HG03135 (cell line): ENCODE results near the gene TRIM15.

Source experiments
- ATAC-seq: cut with Tn5 transposase; IDR thresholded peaks from one replicate; pipeline ENCODE4 v1.9.1; 2021; ENCODE audit warnings: mild to moderate bottlenecking, moderate library complexity; ENCODE audit not compliant: unreplicated experiment

The TRIM15 gene

DNA sequence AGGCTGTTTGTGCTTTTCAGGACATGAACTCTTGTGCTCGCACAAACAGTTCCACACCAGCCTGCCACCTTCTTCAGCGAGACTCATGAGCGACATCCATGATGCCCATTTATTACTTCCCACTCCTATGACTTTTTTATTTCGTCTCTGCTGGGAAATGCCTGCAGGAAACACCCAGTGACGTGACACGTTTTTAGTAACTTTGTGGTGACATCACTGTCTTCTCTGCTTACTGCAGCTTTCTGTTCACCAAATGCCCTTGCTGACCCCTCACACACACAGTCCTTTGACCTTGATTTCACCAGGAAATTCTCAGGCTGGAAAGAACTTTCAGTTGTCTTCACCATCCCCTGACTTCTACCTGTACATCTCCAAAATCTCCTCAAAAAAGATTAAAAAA, 18.5 kb upstream of the TRIM15 start:
- ATAC-seq, result no peak

DNA sequence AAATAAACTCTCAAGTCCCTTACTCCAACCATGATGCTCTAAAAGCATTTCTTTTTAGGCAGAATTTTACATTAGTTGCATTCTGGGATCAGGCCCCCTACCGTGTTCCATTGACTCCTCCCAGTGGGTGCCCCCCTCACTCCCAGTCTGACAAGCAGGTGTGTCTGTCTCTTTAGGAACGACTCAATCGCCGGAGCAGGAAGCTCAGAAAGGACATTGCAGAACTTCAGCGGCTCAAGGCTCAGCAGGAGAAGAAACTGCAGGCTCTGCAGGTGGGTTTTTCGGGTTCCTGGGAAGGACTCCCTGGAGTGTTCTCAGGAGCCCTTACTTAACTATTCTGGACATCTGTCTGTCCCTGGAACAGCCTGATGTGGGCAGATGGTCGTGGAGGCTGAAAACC, 17.5 kb upstream of the TRIM15 start:
- ATAC-seq, result no peak

DNA sequence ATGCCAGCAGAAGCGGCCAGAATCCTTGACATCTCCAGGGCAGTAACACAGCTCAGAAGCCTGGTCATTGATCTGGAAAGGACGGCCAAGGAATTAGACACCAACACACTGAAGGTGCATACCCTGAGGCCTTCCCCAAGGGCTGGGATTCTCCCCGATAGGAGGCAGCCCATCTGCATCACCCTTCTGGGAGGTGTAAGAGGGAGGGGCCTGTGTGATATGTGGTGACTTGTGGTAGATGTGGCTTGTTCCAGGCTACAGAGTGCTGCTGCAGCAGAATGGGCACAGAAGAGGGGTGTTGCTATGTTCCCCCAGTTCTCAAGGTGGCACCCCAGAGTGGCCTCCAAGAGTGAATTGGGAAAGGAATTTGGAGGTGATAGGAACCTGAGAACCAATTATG, 16.2 kb upstream of the TRIM15 start:
- ATAC-seq, result no peak

DNA sequence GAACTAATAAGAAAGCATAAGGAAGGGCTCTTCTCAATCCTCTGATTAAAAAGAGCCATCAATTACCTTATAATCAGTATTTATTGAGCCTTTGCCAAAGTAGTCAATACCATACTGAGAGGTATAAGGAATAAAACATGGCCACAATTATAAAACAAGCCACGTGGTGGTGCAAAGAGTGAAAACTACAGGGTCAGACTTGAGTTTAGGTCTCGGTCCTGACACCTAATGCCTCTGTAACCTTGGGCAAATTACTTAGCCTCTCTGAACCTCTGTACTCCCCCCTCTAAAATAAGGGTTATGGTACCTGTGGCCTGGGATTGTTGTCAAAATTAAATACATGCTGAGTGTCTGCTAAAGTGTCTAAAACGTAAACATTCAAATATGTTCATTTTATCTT, 14.1 kb upstream of the TRIM15 start:
- ATAC-seq, result no peak

DNA sequence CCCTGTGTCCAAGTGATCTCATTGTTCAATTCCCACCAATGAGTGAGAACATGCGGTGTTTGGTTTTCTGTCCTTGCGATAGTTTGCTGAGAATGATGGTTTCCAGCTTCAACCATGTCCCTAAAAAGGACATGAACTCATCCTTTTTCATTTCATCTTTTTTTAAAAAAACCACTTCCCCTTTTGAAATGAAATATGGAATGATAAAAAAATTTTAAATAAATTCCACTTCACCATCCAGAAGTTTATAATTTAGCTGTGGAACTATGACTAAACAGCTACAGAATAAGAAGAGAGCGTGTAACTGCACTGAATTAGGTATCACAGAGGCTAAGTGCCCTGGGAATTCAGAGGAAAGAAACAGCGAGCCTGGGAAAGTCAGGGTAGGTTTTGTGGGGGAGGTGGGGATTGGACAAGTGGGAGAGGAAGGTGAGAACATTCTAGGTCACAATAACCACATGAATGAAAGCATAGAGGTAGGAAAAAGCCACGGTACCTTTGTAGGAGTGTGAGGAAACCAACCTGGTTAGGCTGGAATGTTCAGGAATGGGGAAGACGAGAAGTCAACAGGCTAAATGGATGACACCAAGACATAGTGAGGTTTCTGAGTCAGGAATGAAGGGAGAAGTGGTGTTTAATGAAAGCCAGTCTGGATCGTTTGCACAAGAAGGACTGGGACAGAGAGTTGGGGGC, 13.3 kb upstream of the TRIM15 start:
- no peak for ATAC-seq

DNA sequence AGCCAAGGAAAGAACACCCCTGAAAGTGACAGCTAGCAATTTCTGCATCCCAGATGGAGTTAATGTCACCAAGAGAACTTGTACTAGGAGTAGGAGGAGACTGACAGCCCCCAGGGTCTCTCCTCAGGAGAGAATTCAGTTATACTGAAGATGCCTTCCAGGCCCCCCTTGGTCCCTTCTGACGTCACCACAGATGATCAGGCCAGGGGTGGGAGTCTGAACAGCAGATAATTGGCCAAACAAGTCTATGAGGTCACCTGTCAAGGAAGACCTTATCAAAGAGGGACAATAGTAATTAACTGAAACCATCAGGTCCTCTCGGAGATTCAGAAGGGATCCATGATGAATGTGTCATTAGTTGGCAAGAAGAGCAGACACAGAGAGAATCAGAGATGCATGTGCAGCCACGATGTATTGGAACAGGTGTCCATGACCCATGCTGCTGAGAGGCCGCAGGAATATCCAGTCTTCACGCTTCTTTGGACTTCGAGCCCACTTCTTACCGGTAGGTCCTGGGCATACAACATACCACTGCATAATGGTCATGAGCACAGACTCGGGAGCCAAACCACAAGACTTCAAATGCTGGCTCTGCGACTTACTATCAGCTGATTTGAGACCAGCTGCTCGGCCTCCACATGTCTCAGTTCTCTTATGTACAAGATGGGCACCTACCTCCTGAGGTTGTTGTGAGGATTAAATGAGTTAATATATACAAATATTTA, 12.5 kb upstream of the TRIM15 start:
- no peak for ATAC-seq

DNA sequence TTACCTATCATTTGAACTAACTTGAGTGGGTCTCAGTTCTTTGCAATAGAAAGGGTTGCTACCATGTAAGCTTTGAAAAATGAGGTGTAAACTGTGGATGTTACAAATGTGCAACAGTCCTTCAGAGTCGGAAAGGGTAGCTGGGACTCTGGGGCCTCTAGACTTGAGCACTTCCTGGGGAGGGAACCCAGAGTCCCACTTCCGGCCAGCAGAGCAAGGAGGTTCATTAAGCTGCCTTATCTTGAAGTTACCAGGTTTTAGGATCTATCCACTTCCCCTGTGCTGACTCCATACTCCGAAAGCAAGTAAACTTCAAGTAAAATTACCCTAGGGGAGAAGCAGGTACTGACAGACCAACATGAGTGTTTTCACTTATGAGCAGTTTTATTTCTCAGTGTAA, 11.8 kb upstream of the TRIM15 start:
- ATAC-seq, result no peak

DNA sequence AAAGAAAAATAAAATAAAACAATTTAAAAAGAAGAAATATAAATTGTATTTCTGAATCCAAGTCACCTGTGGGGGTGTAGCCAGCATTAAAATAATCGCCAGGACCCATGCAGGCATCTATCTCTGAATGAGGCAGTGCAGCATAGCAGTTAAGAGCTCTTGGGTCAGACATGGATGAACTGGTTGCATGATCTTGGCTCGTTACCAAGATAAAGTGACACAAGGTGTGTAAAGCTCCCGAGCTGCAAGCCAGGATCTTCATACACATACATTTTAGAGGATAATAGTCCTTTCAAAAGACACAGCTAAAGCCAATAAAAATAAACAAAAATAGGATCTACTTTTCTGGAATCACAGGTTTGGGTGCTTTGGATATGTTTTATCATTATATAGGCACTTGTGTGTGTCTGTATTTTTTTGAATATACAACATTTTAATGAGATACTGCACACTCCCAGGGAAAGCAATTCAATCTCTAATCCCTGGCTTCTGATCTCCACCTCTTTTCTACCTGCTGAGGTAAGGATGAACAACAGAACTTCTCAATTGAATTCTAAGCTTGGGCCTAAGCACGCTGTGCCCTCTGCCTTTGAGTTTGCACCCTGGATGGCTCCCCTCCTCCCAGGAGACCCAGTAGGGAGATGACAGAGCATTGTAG, 11.2 kb upstream of the TRIM15 start:
- ATAC-seq, result no peak

DNA sequence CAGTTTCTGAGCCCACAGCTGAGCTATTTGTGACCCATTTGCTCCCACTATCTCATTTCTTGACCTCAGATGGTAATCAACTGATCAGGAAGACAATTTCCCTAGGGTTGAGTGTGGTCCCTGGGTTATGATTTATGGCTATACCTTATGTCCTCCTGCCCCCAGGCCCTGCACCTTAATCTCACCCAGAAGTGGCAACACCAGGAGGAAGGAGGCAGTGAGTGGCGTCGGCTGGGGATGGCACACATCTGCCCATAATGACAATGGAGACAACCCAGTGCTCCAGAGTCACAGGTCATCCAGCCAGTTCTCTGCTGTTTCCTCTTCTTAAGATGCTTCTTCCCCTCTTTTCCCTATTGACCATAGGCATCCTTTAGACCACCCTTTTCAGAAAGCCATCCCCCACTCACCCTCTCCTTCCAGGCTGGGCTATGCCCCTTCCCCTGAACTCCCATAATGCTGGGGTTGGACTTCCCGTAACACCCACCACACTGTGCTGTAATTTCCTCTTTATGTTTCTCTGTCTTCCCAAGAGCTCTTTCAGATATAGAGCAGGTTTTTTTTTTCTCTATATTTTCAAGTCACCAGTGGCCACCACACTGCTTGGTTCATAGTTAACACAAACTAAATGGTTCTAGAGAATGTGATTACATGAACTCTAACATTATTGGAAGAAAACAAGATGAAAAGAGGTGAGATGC, 10.3 kb upstream of the TRIM15 start:
- no peak for ATAC-seq

DNA sequence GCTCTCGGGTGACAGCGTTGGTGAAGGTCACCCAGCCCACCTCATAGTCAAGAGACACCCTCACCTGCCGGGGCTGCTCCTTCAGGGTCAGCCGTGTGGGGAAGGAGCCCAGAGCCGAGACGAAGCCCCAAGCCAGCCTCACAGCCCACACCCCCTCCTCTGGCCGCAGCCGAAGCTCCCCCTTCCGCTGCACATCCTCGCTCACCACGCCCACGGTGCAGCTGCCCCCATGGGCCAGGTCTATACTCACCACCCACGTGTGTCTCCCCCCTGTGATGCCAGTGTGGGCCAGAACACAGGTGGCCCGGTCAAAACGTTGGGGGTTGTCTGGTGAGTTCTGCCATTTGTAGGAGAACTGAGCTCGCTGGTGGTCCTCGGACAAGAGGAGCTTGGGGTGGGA, 9.3 kb upstream of the TRIM15 start:
- no peak for ATAC-seq

DNA sequence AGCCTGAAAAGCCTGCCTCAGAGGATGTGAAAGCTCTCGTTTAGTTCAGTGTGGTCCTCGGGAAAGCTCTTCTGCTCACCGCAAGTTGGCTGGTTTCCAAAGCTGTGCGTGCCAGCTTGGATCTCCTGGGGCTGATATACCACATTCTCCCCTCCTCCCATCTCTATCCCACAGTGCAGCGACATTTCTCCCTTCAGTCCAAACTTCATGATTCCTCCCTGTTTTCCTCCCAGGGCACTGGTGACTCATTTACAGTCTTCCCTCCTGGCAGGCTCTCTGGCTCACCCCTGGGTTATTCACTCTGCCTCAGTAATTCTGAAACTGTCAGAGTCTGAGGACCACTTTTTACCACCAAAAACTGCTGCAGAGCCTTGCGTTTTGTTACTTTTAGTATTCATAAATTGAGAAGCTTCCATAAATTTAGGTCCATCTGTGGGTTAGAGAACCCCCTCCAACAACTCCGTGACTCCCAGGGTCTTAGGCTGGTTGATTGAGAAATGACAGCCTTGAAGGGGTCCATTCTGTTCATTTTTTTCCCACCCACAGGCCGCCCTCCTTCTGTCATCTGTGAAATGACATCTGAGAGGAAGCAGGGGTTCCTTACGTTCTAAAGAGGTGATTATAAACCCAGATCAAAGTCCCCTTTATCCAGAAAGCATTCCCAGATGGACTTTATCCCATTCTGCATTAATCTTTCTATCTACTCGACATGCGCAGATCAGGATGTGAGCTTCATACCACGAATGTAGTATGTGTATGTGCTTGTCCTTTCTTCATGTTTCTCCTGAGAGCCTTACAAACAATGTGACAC, 8.4 kb upstream of the TRIM15 start:
- no peak for ATAC-seq

DNA sequence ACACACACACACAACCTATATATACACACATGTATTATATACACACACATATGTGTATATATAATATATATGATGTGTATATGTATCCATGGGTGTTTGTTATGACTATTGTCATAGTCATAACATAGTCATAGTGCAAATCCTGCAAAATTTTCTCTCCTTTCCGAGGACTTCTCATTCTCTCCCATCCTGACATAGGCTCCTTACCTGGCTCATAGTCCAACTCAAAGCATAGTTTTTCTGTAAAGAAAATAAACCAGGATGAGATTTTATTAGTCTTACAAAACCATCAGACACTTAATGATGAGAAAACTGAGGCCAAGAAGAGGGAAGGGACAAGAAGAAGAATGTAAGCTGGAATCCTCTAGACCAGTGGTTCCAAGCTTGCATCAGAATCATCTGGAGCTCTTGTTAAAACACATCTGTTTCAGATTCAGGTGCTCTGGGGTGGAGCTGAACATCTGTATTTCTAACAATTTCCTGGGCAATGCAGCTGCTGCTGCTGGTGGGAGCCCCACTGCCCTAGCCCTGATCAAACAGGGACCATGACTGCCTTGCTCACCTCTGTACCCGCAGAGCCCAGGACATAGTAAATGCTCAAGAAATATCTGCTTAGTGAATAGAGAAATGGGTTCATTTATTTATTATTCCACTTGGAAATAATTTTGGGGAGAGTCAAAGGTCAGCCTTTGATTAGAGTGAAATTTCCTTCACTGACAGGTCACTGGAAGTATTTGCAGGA, 7.7 kb upstream of the TRIM15 start:
- ATAC-seq, result no peak

DNA sequence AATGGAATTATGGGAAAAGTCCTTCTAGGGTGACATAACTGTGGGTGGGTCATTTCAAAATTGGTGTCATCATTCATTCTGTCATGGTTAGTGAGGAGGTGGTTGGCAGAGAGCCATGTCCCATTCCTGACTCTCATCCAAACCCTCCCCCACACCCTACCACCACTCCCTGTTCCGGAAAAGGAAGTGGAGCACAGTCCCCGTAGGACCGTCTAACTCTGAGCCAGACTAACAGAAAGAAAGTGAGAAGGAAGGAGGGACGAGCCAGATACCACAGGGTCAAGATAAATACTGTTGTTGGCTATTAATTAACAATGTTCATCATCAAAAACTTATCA, 7.1 kb upstream of the TRIM15 start:
- ATAC-seq, result no peak

DNA sequence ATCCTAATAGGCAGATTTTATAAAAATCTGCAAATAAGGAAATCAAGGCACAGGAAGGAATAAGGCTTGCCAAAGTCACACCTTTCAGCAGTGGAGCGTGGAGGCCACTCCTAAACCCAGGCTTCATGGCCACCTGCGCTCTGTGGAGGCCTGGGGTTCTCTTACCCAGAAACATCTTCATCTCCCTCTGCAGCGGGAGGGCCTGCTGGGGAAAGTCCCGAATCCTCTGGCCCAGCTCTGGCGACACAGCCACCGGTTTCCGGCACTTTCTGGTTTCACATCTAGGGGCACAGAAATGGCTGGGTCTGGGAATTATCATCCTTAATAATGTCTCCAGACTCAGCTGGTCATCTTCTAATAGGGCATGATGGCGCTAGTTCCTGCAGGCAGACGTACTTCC, 6.6 kb upstream of the TRIM15 start:
- no peak for ATAC-seq

DNA sequence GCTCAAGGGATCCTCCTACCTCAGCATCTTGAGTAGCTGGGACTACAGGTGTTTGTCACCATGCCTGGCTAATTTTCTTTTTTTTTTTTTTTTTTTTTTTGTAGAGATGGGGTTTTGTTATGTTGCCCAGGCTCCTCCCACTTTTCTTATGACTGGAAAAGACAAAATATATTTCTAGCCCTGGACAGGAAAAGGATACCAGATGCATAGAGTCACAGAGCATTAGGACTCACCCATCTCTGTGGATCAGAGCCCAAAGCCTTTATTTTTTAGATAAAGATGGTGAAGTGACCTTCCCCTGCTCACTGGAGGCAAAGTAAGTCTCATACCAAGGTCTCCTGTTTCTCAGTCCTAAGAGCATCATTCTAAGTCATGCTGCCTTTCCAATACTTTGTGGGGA, 5.8 kb upstream of the TRIM15 start:
- ATAC-seq, result no peak

DNA sequence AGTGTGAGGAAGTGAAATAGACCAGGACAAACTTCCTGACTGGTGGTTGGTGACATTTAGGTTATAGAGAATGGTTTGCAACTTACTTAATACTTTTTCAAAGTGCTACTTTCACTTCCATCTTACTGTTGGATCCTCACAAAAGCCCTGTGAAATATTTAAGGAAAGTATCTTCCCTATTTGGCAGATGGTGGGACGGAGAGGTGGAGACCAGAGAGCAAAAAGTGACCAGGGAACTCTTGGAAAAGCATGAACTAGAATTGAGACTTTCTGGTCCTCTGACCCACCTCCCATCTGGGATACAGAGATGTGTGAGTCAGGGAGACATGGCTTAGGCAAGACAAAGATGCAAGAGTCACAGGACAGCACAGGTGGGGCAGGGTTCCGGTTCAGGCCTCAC, 5.3 kb upstream of the TRIM15 start:
- no peak for ATAC-seq

DNA sequence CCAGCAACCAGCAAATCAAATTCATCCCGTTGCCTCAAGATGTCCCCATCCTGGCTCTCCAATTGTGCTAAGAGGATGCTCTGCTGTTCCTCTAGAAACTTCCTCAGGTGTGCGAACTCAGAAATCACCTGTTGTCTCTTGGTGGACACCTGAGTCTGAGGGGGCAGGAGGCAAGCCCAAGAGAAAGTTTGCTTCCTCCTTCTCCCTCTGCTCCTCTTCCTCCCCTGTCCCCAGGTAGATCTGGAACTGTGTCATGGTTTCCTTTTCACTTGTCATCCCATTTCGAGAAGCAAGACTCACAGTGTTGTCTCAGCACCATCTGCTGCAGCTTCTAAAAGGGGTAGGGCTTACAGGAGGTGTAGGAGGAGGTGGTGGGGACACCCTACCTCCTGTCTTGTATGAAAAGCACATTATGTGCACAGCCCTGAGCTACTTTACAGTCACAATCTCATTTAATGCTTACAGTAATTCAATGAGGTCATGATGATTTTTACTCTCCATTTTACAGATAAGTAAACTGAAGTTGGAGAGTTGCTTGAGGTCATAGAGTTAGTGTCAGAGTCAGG, 4.8 kb upstream of the TRIM15 start:
- no peak for ATAC-seq

DNA sequence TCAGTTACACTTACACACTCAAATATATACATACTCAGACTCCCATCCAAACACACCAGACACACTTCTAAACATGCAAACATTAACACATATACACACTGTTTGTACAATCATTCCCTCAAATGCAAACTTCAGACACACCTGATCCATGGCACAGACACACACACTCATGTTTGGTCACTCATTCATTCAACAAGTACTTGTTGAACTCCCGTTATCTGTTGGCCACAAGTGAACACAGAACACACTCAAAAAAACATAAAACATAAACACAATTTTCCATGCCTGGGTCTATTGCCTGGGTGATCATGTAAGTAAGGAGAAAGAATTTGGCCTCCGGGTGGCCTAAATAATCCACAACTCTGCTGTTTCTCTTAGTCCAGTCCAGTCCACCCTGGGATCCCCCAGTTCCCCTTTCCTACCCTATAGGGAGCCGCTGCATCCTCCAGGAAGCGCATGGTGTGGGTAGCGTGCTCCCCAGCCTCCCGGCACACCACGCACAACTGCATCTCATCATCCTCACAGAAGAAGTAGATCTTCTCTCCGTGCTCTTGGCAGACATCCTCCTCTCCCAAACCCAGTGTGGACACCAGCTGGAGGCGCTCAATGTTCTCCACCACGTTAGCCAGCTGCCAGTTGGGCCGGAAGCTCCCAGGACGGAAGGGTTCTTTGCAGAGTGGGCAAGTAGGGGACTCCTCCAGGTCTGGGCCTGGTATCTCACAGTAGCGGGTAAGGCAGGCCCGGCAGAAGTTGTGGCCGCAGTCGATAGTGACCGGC, 3.1 kb upstream of the TRIM15 start:
- ATAC-seq, result no peak
